Measurements from ENCODE around the gene XPO6.

DNA sequence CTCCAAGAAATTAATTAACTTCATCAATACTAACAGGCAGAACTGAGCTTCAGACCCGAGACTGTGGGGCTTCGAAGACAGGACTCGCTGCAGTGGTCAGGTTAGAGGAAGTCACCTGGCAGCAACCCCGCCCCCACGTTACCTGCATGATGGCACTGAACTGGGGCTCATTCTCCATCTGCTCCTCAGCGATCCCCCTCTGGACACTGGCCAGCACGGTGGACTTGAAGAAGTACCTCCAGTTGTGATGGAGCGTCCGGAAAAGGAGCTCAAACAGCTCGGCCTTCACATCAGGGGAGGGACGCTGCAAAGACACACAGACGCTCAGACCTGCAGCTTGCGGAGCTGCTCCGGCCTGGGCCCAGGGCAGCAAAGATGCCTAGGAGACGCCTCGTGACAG is 107.4 kb downstream of the XPO6 start:
- TF ChIP-seq, protein P1, sequence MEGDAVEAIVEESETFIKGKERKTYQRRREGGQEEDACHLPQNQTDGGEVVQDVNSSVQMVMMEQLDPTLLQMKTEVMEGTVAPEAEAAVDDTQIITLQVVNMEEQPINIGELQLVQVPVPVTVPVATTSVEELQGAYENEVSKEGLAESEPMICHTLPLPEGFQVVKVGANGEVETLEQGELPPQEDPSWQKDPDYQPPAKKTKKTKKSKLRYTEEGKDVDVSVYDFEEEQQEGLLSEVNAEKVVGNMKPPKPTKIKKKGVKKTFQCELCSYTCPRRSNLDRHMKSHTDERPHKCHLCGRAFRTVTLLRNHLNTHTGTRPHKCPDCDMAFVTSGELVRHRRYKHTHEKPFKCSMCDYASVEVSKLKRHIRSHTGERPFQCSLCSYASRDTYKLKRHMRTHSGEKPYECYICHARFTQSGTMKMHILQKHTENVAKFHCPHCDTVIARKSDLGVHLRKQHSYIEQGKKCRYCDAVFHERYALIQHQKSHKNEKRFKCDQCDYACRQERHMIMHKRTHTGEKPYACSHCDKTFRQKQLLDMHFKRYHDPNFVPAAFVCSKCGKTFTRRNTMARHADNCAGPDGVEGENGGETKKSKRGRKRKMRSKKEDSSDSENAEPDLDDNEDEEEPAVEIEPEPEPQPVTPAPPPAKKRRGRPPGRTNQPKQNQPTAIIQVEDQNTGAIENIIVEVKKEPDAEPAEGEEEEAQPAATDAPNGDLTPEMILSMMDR (IDR thresholded peaks at IDR 0.05), result no peak
- no peak for TF ChIP-seq POLR2A (IDR thresholded peaks at IDR 0.05)
